Spleen (tissue), 13 donors: ENCODE data around the gene VRK1. TPM values are rescaled to one million over a fixed set of nuclear protein-coding genes. Genes with fewer than 3 reads are reported as not detected.

ENCODE experiments used
- DNase-seq: peaks from one replicate; pipeline ENCODE4 v3.0.0-alpha.2; 2020
- H3K27ac ChIP-seq, 8 donors: fragments of 200-600 bp; sonication (generic) in 7 of 8; 1 replicate in 4 of 8; 2 replicates in 4 of 8; pipeline versions ENCODE4 v1.5.0 to v1.8.0; 2016 to 2021; ENCODE audit warnings: inconsistent platforms in 4 of 8, mild to moderate bottlenecking in 4 of 8, moderate library complexity in 1 of 8
- H3K27me3 ChIP-seq, 7 donors: fragments of 200-600 bp; sonication (generic) in 6 of 7; replicated peaks in 1 of 7; 1 replicate in 4 of 7; 2 replicates in 3 of 7; pipeline versions ENCODE4 v1.5.0 to v1.8.0; 2016 to 2021; ENCODE audit warnings: inconsistent platforms in 3 of 7, mild to moderate bottlenecking in 1 of 7
- H3K36me3 ChIP-seq, 6 donors: fragments of 200-600 bp; sonication (generic) in 5 of 6; 1 replicate in 4 of 6; 2 replicates in 2 of 6; pipeline versions ENCODE4 v1.5.0 to v1.8.0; 2016 to 2021; ENCODE audit warnings: inconsistent platforms in 2 of 6
- H3K4me1 ChIP-seq, 6 donors: fragments of 200-600 bp; sonication (generic) in 5 of 6; 1 replicate in 3 of 6; 2 replicates in 3 of 6; pipeline versions ENCODE4 v1.5.0 to v1.8.0; 2016 to 2021; ENCODE audit warnings: inconsistent platforms in 3 of 6
- H3K4me3 ChIP-seq, 8 donors: fragments of 200-600 bp; sonication (generic) in 7 of 8; 1 replicate in 4 of 8; 2 replicates in 4 of 8; pipeline versions ENCODE4 v1.5.0 to v1.8.0; 2016 to 2021; ENCODE audit warnings: inconsistent platforms in 4 of 8, mild to moderate bottlenecking in 4 of 8, moderate library complexity in 2 of 8
- H3K9me3 ChIP-seq, 8 donors: fragments of 200-600 bp; sonication (generic) in 7 of 8; 1 replicate in 4 of 8; 2 replicates in 4 of 8; pipeline versions ENCODE4 v1.5.0 to v1.8.0; 2016 to 2021; ENCODE audit warnings: inconsistent platforms in 4 of 8
- POLR2A ChIP-seq, 3 donors: fragments of 450-650 bp; IDR thresholded peaks; one replicate each; pipeline ENCODE4 v1.5.1; 2017; ENCODE audit warnings: antibody characterized with exemption in 3 of 3, mild to moderate bottlenecking in 1 of 3
- POLR2AphosphoS5 ChIP-seq, 3 donors: sonication (generic); formaldehyde crosslinking; IDR thresholded peaks; one replicate each; pipeline ENCODE4 v1.5.1; 2017; ENCODE audit warnings: antibody characterized with exemption in 3 of 3
- WGBS, 5 donors: extraction: QIAGEN DNeasy Blood & Tissue Kit in 3 of 5; methylation state at CpG; one replicate each; pipeline versions ENCODE4 v1.1.5 to v1.1.7; 2013 to 2018; 5-methylcytosine and 5-hydroxymethylcytosine counted together
- intact Hi-C: fragments of 100-400 bp; cut with DNase I; formaldehyde crosslinking; loops from one replicate; pipeline ENCODE4 v1.15.0; 2023; ENCODE audit warnings: low total_unique reads
- long read RNA-seq, 2 donors: transcript quantifications; one replicate each; lab custom pipeline, GENCODE V29; 2026
- polyA plus RNA-seq, 3 donors: library from polyadenylated mRNA; stranded (reverse); fragments of 200-250 nt; gene quantifications; one replicate each; pipeline ENCODE4 v1.2.1, GENCODE V29; 2013
- total RNA-seq, 7 donors: library from RNA; depleted of rRNA in 3 of 7; stranded (reverse); fragments of >200 nt in 3 of 7; fragmentation: NEBNext Ultra II Directional in 4 of 7; extraction: Animal tissue kit (Norgen Biotek cat#: 25700) in 4 of 7; gene quantifications; one replicate each; pipeline versions ENCODE4 v1.1.0 to v1.2.1, GENCODE V29; 2016 to 2021
- TF ChIP-seq, protein P1 (sequence below), 11 experiments: fragments of 200-600 bp in 7 of 11; fragments of 450-650 bp in 4 of 11; sonication (generic) in 4 of 11; IDR thresholded peaks in 8 of 11; conservative IDR thresholded peaks in 3 of 11; 1 replicate in 7 of 11; 2 replicates in 4 of 11; pipeline versions ENCODE4 v1.4.0 to v1.8.0; 2016 to 2021; ENCODE audit warnings: antibody characterized with exemption in 11 of 11, inconsistent platforms in 4 of 11, mild to moderate bottlenecking in 1 of 11
- donor health status: healthy with polysubstance abuse.
- donor health status: DM: no; HTN: no; CAD: no; lungs with moderate emphysema.
- donor health status: DM: no; HTN: no; CAD: no.
- donor health status: Bipolar disorder and iron deficiency.
- donor health status: healthy.
- donor health status: DM: no; HTN: no; CAD: no.
- donor health status: DM: yes; HTN: yes; CAD: no.

Gene VRK1, protein sequence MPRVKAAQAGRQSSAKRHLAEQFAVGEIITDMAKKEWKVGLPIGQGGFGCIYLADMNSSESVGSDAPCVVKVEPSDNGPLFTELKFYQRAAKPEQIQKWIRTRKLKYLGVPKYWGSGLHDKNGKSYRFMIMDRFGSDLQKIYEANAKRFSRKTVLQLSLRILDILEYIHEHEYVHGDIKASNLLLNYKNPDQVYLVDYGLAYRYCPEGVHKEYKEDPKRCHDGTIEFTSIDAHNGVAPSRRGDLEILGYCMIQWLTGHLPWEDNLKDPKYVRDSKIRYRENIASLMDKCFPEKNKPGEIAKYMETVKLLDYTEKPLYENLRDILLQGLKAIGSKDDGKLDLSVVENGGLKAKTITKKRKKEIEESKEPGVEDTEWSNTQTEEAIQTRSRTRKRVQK
- total RNA-seq (10 to 100 TPM; 24.2 to 48.5 (median 30.9) TPM), polyA plus RNA-seq (10 to 100 TPM; 16.1 to 21.1 (median 16.7) TPM)
- long read RNA-seq, donor 1, transcript VRK1-201 (13 exons, 1,745 nt): major isoform, 7 of 12 reads
- long read RNA-seq, donor 1, partial matches to known transcripts: 5 of 12 reads
- long read RNA-seq, donor 1, other reads (novel, unspliced or antisense): 0 of 12 reads
- long read RNA-seq, donor 2, transcript VRK1-201 (13 exons, 1,745 nt): major isoform, 8 of 8 reads
- long read RNA-seq, donor 2, partial matches to known transcripts: 0 of 8 reads
- long read RNA-seq, donor 2, other reads (novel, unspliced or antisense): 0 of 8 reads

DNA sequence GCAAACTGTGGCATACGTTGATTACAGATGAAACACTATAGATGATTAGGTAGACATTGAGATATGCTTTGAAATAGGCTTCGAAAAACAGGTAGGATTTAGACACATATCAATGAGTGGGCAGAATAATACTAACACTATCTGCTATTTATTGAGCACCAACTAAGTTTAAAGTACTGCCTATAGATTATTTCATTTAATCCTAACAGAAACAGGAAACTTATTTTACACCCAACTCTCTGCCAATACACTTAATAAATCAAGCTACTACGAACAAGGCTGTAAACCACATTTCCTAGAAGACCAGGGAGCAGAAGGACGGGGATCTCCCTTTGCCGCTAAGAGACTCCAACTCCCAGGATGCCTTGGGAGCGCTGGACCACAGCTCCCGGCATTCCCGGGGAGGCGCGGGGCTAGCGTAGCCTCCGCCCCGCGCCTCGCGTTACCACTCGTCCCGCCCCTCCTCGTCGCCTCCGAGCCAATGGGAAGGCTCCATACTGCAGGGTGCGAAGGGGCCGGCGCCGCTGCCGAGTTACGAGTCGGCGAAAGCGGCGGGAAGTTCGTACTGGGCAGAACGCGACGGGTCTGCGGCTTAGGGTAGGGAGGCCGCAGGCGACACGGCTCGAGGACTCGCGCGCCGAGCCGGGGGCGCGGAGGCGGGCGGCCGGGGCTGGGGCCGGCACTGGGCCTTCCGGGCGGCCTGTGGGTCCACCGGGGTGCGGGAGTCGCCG is at the start of gene VRK1:
TSS of gene VRK1 (plus strand) at position 532 of the 731 bp plus-strand sequence. CDS start 36,090 bp downstream, outside the sequence.
- Histone ChIP-seq H3K36me3 (no peaks in the 10 kb centered on the region), H3K4me3 (peak within 1 kb of the TSS; percentile 92 to 99 (median 96)), H3K4me1 (peaks cover 7 to 63% (median 25%) of the 10 kb centered on the region in 6 donors), H3K27me3 (no peaks in the 10 kb centered on the region), H3K9me3 (no peaks in the 10 kb centered on the region), H3K27ac (peak within 1 kb of the TSS; percentile 63 to 91 (median 77))
- 2 to 9% (median 5%) methylated on average over 15 to 57 of the region's 57 CpGs for WGBS, 5 donors
- TF ChIP-seq POLR2A (IDR thresholded peaks at IDR 0.05) (no peak), POLR2AphosphoS5 (IDR thresholded peaks at IDR 0.05) (peak; percentile 89 to 92 (median 90))
- TF ChIP-seq, protein P1, sequence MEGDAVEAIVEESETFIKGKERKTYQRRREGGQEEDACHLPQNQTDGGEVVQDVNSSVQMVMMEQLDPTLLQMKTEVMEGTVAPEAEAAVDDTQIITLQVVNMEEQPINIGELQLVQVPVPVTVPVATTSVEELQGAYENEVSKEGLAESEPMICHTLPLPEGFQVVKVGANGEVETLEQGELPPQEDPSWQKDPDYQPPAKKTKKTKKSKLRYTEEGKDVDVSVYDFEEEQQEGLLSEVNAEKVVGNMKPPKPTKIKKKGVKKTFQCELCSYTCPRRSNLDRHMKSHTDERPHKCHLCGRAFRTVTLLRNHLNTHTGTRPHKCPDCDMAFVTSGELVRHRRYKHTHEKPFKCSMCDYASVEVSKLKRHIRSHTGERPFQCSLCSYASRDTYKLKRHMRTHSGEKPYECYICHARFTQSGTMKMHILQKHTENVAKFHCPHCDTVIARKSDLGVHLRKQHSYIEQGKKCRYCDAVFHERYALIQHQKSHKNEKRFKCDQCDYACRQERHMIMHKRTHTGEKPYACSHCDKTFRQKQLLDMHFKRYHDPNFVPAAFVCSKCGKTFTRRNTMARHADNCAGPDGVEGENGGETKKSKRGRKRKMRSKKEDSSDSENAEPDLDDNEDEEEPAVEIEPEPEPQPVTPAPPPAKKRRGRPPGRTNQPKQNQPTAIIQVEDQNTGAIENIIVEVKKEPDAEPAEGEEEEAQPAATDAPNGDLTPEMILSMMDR (IDR thresholded peaks at IDR 0.05 in 8 of 11, conservative IDR thresholded peaks at IDR 0.05 in 3 of 11): peak in 2 of 11 experiments; percentile 18 to 24
- peak; percentile 99 for DNase-seq
- intact Hi-C loops: no loop called here

DNA sequence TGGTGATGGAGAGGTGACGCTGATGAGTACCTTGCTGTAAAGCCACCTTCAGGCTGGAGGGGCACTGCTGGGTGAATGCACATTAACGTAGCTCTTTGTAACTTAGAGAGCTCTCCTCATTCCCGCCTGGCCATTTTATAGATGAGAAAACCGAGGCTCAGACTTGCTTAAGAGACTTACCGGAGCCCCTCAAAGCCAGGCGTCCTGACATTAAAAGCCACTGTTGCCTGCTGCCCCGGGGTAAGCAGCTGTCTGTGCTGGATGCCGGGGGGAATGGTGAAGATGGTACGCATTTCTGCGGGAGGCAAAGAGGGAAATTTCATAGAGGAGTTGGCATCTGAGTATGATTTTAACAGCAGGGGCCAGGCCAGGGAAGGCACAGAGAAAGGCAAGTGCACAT is 49.6 kb upstream of the VRK1 start:
- no peak overlapping the region for H3K4me3 ChIP-seq
- no peak for DNase-seq
- no peaks in the 10 kb centered on the region for H3K4me1 ChIP-seq
- no peaks in the 10 kb centered on the region for H3K9me3 ChIP-seq
- TF ChIP-seq POLR2A (IDR thresholded peaks at IDR 0.05) (no peak), POLR2AphosphoS5 (IDR thresholded peaks at IDR 0.05) (no peak)
- TF ChIP-seq, protein P1 (IDR thresholded peaks at IDR 0.05 in 8 of 11, conservative IDR thresholded peaks at IDR 0.05 in 3 of 11): no peak
- H3K27ac ChIP-seq: no peak overlapping the region
- peaks cover 0 to 71% (median 0%) of the 10 kb centered on the region in 7 donors for H3K27me3 ChIP-seq
- intact Hi-C loops: no loop called here
- no peaks in the 10 kb centered on the region for H3K36me3 ChIP-seq
- 84 to 93% (median 88%) methylated on average over 10 of the region's 10 CpGs for WGBS, 5 donors

DNA sequence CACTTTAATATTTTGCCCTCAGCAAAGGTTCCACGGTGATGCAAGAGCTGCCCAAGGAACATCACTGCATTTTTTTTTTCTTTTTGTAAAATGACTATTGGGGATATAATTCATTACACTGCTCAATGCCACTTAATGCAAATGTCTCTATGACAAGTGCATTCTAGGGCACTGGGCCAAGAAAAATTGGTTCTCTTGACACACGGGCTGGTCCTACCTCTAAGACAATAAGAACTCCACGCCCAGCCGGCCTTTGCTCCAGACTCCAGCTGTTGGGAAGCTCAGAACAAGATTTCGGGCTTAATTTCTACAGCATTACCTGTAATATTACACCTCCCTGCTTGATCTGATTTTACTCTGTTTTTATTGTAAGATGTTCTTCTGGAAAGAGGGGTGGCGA is 48.8 kb upstream of the VRK1 start:
- TF ChIP-seq POLR2A (IDR thresholded peaks at IDR 0.05): no peak
- no peak for TF ChIP-seq POLR2AphosphoS5 (IDR thresholded peaks at IDR 0.05)
- TF ChIP-seq, protein P1 (IDR thresholded peaks at IDR 0.05 in 8 of 11, conservative IDR thresholded peaks at IDR 0.05 in 3 of 11): no peak
- Histone ChIP-seq H3K9me3 (no peaks in the 10 kb centered on the region), H3K36me3 (no peaks in the 10 kb centered on the region), H3K4me1 (no peaks in the 10 kb centered on the region), H3K27me3 (peaks cover 0 to 63% (median 0%) of the 10 kb centered on the region in 7 donors), H3K27ac (no peak overlapping the region), H3K4me3 (no peak overlapping the region)
- WGBS, 5 donors: 70 to 80% (median 76%) methylated on average over 6 of the region's 6 CpGs
- intact Hi-C loops: no loop called here
- no peak for DNase-seq
